TTC549 (cell line): ENCODE results near the gene BICDL2.
"Not testable (repeated sequence)": the region's sequence is repeated elsewhere in the genome, so short reads cannot be mapped to it uniquely, and the experiment has no call there.

Experiments
- FAIRE-seq: peaks from 2 replicates; lab custom pipeline; 2012; peaks lifted over from hg19 to GRCh38; lab: Jason Lieb, UNC

Gene BICDL2, protein sequence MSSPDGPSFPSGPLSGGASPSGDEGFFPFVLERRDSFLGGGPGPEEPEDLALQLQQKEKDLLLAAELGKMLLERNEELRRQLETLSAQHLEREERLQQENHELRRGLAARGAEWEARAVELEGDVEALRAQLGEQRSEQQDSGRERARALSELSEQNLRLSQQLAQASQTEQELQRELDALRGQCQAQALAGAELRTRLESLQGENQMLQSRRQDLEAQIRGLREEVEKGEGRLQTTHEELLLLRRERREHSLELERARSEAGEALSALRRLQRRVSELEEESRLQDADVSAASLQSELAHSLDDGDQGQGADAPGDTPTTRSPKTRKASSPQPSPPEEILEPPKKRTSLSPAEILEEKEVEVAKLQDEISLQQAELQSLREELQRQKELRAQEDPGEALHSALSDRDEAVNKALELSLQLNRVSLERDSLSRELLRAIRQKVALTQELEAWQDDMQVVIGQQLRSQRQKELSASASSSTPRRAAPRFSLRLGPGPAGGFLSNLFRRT

DNA sequence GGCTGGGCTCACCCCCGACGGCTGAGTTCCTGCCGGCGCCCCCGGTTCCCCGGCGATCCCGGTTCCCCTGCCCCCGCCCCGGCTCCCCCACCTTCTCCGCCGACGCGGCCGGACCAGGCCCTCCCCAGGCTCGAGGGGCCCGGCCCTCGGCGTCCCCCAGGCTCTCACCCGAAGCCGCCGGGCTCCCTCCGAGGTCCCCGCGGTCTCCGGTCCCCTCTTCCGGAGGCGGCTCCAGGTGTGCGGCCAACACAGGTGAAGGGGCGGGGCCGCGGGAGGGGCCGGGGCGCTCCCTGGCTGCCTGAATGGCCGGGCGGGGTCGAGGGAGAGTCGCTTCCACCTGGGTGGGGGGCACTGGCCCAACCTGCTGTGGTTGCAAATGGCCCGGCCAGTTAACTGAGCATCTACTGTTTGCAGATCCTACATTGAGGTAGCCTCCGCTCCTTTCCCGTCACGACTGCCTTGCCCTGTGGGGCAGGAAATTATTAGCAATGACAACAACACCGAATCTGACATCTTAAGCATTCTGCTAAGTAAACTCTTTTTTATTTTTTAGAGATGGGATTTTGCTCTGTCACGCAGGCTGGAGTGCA, at the start of gene BICDL2:
Gene BICDL2 (minus strand): TSS at position 219 of the 590 bp plus-strand sequence. CDS start 1,448 bp downstream, outside the sequence.
- no peak for FAIRE-seq

DNA sequence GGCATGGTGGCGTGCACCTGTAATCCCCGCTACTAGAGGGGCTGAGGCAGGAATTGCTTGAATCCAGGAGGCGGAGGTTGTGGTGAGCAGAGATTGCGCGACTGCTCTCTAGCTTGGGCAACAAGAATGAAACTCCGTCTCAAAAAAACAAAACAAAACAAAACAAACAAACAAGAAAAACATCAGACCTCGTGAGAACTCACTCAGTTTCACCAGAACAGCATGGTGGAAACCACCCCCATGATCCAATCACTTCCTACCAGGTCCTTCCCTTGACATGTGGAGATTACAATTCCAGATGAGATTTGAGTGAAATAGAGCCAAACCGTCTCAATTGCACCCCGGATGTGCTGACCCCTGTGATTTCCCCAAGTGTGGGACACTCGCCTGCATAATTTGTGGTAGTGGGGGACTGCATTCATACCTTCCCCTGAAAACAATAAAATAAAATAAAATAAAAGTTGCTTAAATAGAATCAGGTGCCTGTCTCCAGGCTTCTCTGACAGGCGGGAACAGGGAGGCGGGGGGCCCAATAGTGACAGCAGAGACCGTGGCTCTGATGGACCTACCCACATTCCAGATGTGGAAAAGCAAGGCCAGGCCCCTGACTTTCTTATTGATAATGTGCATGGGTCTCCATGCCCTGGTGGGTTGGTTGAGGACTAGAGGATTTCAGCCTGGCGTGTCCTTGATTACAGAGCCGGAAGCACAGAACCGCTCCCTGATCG, 49.3 kb upstream of the BICDL2 start:
- no peak for FAIRE-seq

DNA sequence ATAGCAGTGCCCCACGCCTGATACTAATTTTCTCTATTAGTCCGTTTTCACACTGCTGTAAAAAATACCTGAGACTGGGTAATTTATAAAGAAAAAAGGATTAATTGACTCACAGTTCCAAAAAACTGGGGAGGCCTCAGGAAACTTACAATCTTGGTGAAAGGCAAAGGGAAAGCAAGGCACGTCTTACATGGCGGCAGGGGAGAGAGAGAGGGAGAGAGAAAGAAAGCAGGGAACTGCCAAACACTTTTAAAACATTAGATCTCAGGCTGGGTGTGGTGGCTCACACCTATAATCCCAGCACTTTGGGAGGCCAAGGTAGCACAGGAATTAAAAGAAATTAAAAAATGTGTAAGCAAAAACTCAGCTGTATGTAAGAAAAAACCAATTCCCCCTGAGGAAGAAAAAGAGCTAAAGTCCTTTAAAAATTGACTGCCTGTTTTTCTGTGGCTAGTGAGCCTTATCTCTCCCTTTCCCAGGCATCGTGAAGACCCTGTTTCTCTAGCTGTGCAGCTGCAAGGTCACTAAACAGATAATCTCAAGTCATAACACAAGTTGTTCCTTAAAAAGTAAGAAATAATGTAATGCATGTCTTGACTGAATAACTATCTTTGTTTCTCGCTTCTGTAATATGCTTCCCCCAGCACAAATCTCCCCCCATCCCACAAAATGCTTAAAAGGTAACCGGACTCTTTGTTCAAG, 48.4 kb upstream of the BICDL2 start:
- FAIRE-seq, result no peak

DNA sequence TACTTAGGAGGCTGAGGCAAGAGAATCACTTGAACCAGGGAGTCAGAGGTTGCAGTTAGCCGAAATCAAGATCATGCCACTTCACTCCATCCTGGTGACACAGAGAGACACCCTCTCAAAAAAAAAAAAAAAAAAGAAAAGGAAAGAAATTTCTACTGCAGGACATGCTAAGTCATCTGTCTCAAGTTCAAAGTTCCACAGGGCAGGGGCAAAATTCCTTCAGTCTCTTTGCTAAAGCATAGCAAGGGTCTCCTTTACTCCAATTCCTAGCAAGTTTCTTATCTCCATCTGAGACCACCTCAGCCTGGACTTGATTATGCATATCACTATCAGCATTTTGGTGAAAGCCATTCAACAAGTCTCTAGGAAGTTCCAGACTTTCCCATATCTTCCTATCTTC, 47.7 kb upstream of the BICDL2 start:
- FAIRE-seq, result no peak

DNA sequence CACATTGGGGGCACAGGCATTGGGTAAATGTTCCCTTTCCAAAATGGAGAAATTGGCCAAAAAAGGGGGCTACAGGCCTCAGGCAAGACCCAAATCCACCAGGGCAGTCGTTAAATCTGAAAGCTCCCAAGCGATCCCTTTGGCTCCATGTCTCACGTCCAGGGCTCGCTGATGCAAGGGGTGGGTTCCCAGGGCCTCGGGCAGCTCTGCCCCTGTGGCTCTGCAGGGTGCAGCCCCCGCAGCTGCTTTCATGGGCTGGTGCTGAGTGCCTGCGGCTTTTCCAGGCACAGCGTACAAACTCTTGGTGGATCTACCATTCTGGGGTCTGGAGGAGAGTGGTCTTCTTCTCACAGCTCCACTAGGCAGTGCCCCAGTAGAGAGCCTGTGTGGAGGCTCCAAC, 46.7 kb upstream of the BICDL2 start:
- FAIRE-seq, result not testable (repeated sequence)

DNA sequence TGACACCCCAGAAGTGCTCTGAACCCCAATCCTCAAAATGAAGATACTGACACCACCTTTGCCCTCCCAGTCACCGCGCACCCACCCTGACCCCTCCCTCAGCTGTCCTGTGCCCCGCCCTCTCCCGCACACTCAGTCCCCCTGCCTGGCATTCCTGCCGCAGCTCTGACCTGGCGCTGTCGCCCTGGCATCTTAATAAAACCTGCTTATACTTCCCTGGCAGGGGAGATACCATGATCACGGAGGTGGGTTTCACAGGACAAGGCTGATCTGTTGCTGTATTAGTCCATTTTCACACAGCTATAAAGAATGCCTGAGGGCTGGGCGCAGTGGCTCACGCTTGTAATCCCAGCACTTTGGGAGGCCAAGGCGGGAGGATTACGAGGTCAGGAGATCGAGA, 45.2 kb upstream of the BICDL2 start:
- FAIRE-seq, result not testable (repeated sequence)

DNA sequence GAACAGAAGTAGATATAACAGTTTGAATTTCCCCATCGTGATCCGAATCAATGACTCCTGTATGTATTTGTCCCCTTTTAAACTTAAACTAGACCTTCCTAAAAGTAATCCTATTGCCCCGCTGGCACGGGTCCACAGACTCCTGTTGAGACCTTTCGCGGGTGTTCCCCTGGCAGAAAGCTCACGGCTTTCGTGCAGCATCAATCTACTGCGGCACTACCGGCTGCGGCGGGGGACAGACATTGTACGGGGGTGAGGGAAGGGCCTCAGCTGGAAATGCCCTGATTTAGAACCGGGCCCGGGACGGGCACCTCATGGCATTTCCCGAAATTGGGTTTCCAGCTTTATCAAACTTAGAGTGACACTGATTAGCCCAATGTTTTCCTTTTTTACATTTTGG, 43.3 kb upstream of the BICDL2 start:
- no peak for FAIRE-seq

DNA sequence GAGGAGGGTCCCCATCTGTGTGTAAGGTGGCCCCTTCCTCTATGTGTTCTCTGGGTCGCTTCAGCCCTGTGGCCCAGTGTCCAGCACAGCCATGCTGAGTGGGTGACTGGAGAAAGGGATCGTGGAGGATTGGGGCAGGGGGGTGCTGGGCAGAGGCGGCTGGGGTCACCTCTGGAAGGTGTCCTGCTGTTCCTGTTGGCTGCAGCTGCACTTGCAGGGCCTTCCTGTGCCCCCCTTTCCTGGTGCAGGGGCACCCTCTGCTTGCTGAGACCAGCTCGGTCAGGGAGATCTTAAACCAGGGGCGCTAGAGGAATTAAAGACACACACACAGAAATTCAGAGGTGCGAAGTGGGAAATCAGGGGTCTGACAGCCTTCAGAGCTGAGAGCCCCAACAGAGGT, 39.8 kb upstream of the BICDL2 start:
- FAIRE-seq, result no peak

DNA sequence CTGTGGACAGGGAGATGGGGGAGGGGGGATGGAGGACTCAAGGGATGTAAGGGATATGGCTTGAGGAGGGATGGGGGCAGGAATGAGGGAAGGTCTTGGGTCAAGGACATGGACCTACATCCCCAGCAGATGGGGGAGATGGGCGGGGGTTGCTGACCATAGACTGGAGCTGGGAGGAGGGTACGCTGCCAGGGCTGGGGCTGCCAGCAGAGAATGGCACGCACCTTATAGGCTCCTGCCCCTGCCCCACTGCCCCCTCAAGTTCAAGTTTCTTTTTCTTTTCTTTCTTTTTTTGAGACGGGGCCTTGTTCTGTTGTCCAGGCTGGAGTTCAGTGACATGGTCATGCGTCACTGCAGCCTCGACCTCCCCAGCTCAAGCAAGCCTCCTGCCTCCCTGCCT, 39.2 kb upstream of the BICDL2 start:
- FAIRE-seq, result not testable (repeated sequence)

DNA sequence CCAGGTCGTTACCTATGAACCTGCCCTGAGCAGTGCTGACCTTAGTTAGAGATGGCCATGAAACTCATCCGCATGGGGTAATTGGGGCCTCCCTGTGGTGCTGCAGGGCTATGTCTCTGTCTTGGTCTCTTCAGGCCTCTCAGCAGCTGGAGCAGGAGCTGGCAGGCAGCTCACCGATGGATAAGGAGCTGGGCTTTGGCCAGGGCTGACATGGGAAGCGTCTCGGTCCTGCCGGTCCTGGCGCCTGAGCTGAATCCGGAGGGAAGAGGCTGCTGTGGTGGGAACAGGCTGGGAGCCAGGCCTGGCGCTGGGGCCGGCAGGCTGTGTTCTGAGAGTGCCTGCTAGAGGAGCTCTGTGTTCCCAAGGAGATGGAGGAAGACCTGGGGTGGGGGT, 38.8 kb upstream of the BICDL2 start:
- no peak for FAIRE-seq

DNA sequence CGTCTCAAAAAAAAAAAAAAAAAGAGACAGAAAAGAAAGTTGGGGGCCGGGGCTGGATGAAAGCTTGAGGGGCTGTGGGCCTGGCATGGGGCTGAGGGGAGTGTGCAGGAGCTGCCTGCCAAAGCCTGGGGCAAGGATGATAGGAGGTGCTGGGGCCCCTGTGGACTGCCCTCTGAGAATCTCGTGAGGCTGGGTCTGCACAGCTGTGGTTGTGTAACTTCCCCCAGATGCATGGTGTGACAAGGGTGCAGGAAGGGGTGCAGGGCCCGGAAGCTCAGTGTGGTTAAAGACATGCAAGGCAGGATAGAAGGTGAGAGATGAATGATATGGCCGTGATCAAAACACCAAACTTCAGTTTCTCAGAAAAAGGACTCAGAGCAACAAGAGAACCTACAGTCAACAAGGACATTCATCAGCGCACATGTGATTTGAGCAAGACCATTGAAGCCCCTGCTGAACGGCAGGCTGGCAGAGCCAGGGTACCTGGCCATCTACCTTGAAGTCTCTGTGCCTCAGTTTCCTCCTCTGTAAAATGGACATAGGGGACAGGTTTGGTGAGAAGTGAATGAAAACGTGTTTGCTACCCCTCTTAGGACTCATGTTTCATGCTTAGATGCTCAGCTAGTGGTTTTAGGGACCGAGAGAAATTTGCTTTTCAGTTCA, 38.2 kb upstream of the BICDL2 start:
- FAIRE-seq, result no peak

DNA sequence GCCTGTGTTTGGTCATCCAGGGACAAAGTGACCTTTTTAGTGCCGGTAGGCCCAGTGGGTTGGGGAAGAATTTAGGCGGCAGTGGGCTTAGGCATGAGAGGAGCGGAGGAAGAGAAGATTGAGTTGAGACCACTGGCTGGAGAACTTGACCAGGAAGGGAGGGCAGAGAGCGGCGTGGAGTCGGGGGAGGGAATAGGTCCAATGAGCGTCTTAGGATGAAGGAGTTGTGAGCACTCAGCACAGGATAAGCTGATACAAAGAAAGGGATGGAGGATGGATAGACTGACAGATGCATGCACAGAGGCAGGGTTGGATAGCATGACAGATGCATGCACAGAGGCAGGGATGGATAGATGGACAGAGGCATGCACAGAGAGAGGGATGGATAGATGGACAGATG, 36.7 kb upstream of the BICDL2 start:
- no peak for FAIRE-seq

DNA sequence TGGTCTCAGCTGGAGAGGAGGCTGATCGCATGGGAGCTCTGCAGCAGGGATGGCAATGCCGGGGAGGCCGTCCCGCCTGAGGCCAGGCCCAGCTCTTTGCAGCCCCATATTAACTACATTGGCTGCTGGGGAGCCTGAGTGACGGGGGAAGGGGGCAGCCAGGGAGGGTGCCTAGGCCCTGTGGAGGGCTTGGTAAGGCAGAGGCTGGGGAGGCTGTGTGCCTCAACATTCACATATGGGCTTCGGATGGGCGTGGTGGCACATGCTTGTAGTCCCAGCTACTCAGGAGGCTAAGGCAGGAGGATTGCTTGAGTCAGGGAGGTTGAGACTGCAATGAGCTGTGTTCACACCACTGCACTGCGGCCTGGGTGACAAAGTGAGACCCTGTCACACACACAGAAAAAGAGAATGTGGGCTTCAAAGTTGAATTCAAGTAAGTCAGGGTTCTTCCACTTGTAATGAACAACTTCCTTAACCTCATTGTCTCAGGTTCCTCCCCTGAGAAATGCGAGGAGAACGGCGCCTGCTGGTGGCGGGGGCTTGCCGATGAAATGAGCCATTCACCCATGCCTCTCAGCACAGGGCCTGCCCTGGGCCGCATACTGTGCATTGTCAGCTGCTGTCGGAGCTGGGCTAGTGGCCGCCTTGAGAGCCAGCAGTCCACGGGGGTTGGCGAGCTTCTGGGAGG, 36.0 kb upstream of the BICDL2 start:
- not testable (repeated sequence) for FAIRE-seq

DNA sequence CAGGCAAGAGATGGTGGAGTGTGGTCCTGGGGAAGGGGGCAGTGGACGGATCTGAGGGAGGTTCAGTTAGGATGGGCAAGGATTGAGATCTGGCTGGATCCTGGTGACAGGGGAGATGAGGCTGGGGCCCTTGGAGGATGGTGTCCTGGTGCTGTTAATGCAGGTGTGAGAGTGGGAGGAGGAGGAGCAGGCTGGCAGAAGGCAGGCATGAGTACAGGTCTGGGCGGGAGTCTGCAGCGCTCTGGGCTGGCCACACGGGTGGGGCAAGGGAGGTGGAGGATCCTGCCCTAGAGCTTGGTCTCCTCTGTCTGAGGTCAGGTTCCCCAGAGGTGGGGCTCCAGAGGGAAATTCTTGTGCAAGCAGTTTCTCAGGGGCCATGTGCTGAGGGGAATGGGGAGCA, 35.4 kb upstream of the BICDL2 start:
- not testable (repeated sequence) for FAIRE-seq

DNA sequence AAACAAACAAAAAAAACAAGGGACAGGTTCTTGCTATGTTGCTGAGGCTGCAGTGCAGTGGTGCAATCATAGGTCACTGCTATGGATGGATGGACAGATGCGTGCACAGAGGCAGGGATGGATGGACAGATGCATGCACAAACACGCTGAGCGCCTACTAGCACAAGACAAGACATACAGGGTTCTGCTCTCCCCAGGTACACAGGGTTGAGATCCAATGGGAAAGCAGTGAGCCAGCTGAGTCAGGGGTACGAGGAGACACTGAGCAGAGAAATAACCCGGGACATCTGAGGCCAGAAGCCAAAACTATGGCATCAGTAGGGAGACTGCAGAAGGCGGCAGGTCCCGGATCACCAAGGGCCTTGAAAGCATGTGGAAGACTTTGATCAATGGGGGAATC, 34.9 kb upstream of the BICDL2 start:
- FAIRE-seq, result no peak

DNA sequence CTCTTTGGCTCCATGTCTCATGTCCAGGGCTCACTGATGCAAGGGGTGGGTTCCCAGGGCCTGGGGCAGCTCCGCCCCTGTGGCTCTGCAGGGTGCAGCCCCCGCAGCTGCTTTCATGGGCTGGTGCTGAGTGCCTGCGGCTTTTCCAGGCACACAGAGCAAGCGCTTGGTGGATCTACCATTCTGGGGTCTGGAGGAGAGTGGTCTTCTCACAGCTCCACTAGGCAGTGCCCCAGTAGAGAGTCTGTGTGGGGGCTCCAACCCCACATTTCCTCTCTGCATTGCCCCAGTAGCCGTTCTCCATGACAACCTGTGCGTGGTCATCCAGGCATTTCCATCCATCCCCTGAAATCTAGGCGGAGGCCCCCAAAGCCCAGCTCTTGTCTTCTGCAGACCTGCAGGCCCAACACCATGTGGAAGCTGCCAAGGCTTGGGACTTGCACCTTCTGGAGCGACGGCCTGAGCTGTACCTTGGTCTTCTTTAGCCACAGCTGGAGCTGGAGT, 33.9 kb upstream of the BICDL2 start:
- FAIRE-seq, result no peak

DNA sequence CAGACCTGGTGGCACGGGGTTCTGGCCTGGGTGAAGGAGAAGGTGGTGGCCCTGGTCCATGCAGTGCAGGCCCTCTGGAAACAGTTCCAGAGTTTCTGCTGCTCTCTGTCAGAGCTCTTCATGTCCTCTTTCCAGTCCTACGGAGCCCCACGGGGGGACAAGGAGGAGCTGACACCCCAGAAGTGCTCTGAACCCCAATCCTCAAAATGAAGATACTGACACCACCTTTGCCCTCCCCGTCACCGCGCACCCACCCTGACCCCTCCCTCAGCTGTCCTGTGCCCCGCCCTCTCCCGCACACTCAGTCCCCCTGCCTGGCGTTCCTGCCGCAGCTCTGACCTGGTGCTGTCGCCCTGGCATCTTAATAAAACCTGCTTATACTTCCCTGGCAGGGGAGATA, 32.4 kb upstream of the BICDL2 start:
- not testable (repeated sequence) for FAIRE-seq

DNA sequence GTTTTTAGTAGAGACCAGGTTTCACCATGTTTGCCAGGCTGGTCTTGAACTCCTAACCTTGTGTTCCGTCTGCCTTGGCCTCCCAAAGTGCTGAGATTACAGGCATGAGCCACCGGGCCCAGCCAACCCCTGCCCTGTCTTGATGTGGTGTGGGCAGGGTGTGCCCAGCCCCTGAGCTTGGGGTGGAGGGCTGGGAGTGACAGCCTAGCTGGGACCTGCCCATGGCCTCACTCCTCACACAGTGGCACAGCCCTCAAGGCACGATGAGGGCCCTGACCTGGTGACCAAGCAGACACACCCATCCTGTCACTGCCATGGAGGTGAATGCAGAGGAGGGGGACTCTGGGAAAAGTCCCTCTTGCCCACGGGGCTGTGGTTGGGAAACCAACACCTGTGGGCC, 31.7 kb upstream of the BICDL2 start:
- FAIRE-seq, result no peak

DNA sequence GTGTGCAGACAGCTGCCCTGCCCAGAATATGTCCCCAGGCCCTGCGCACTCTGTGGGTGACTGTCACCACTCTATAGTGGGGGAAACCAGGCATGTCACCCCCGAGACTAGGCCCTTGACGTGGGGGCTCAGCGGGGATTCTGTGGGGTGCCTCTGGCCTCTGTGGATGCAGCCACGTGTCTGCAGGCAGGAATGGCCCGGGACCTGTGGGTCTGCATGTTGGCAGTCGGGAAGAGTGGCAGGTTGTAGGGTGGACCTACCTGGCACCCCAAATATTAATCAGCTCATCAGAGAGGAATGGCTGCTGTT, 29.6 kb upstream of the BICDL2 start:
- no peak for FAIRE-seq

DNA sequence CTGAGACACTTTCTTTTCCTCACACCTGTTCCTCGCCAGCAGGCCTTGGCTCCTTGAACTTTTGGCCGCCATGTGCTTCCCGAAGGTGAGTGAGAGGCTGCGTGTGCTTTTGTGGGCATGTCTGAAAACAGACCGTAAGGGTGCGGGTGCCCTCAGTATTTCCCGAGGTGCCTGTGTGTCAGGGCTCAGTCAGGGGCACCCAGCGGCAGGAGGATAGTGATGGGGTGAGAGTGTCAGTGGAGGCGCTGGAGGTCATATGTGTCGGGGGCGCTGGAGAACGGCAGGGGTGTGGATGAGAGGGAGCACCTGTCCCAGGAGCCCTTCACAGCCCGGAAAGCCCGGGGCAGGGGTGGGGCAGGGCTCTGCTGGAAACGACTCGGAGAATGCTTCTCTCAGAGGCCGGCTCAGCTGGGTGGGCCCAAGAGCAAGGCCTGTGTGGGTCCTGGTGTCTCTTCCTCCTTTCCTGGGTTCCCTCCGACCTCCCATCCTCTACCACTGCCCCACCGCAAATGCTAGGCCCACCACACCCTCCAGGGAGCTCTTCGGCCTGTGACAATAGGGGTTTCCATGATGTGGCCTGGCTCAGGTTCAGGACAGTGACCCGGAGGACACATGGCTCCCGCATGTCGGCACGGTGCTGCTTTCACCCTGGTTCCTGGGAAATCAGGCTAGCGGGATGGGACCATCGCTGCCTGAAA, 29.1 kb upstream of the BICDL2 start:
- no peak for FAIRE-seq
